Epithelial cell of prostate (primary cell): ENCODE results near the gene RMND5B.
"Not testable (repeated sequence)": the region's sequence is repeated elsewhere in the genome, so short reads cannot be mapped to it uniquely, and the experiment has no call there.

ENCODE experiments used
- DNase-seq: peaks from one replicate; pipeline ENCODE4 v3.0.0-alpha.2; 2011; ENCODE audit warnings: low read depth, low spot score
- H3K27ac ChIP-seq: fragments of 450-650 bp; 2 replicates; pipeline ENCODE4 v1.5.1; 2017; ENCODE audit warnings: mild to moderate bottlenecking

Gene RMND5B

DNA sequence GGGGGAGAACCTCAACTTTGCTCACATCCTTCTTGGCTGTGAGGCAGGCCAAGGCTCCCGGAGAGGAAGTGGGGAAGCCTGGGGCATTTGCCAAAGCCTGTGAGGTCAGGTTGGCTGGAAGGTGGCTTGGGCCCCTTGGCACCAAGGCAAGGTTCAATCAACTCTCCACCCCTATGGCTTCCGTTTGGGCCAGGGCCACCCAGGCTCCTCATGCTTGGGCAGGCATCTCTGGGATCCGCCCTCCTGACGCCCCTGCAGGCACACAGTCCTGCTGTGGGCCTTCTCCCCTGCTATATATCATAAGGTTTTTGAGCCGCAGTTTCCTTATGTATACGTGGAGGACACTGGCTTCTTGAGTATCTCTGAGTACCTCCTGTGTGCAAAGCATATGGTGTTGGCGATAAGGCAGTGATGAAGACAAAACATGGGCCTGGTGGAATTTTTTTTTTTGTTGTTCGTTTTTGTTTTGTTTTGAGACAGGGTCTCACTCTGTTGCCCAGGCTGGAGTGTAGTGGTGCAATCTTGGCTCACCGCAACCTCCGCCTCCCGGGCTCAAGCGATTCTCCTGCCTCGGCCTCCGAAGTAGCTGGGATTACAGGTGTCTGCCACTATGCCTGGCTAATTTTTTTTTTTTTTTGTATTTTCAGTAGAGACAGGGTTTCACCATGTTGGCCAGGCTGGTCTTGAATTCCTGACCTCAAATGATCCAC, 3.4 kb upstream of the RMND5B start:
- not testable (repeated sequence) for H3K27ac ChIP-seq, DNase-seq

DNA sequence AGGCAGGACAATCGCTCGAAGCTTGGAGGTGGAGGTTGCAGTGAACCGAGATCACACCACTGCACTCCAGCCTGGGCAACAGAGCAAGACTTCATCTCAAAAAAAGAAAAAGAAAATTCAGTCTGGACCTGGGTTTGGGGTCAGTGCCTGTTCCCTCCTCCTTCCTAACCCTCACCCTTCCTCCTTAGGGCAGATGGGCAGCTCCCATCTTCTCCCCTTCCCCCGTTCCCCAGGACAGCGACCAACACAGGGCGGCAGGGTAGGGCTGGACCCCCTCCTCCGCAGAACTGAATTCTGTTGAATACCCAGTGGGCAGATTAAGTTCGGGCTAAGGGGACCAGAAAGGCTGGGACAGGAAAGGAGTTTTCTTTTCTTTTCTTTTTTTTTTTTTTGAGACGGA, 1.5 kb upstream of the RMND5B start:
- H3K27ac ChIP-seq = no peak overlapping the region
- no peak for DNase-seq

DNA sequence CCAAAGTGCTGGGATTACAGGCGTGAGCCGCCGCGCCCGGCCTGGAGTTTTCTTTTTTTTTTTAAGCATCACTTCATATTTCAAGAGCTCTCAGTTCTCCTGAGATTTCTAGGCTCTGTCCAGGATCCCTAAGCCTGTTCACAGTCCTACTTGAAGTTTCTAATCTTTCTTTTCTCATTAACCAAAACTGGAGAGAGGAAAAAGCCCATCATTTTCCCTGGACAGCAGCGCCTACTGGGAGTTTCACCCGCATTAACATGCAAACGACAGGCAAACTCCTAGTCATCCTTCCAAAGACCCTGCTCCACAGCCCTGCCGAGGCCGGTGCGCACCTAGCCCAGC, 609 bp upstream of the RMND5B start:
- not testable (repeated sequence) for DNase-seq
- peak overlapping the region; percentile 84 for H3K27ac ChIP-seq

DNA sequence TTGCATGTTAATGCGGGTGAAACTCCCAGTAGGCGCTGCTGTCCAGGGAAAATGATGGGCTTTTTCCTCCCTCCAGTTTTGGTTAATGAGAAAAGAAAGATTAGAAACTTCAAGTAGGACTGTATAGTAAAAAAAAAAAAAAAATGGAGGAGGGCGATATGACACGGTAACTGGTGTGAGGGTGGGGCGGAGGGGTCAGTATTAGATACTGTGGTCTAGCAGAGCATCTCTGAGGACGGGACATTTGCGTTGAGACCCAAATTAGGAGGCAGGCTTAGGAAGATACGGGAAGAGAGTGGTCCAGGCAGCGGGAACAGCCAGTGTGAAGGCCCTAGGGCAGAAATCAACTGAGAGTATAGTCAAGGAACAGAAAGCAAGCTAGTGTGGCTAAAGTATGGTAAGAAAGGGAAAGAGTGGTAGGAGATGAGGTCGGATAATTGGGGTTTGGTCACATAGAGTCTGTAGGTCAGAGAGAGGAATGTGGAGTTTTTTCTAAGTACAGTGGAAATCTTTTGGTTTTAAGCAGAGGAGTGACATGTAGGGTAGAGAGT, 707 bp downstream of the RMND5B start:
- H3K27ac ChIP-seq = peak overlapping the region; percentile 84
- no peak for DNase-seq

DNA sequence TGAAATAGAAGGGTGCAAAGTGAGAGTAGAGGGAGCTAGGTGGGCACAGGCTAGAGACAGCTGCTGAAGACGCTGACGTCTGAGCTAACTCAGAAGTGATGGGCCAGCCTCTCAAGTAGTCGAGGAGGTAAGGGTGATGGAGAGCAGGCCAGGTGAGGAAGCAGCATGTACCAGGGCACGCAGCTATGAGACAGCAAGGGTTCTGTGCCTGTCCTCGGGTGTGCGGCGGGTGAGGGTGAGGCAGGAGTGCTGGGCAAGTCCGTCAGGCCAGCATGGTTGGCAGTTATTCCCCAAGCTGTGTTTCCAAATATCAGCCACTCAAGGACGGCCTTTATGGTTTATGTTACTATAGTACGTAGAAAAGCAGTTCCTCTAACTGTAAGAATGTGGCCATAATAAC, 6.2 kb downstream of the RMND5B start:
- DNase-seq = no peak
- H3K27ac ChIP-seq = no peak overlapping the region

DNA sequence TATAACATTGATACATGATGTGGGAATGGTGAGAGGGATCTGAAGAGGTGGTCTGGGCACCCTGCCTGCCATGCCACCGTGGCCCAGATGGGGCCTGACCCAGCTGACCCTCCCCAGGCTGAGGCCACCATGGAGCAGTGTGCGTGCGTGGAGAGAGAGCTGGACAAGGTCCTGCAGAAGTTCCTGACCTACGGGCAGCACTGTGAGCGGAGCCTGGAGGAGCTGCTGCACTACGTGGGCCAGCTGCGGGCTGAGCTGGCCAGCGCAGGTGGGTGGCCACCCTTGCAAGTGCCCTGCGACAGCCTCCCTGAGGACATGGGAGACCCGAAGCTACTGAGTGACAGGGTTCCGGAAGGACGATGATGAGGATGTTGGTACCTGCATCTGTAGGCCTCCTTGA, 7.2 kb downstream of the RMND5B start:
- no peak for DNase-seq
- no peak overlapping the region for H3K27ac ChIP-seq

DNA sequence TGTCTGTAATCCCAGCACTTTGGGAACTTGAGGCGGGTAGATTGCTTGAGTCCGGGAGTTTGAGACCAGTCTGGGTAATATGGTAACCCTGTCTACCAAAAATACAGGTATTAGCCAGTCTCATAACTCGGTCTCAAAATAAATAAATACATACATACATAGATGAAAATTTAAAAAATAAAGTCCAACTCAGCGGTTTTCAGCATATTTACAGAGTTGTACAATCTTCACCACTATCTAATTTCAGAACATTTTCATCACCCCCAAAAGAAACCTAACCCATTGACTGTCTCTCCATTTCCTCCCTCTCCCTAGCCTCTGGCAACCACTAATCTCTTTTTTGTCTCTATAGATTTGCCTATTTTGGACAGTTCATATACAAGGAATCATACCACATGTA, 10.7 kb downstream of the RMND5B start:
- H3K27ac ChIP-seq = no peak overlapping the region
- no peak for DNase-seq

DNA sequence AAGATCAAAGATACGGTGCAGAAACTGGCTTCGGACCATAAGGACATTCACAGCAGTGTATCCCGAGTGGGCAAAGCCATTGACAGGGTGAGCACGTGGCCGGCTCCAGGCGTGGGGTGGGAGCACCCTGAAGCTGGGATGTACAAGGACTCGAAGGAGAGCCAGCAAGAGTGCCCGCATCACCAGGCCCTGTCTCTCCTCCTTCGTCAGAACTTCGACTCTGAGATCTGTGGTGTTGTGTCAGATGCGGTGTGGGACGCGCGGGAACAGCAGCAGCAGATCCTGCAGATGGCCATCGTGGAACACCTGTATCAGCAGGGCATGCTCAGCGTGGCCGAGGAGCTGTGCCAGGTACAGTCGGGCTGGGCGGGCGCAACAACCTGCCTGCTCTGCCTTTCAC, 11.8 kb downstream of the RMND5B start:
- no peak overlapping the region for H3K27ac ChIP-seq
- no peak for DNase-seq

DNA sequence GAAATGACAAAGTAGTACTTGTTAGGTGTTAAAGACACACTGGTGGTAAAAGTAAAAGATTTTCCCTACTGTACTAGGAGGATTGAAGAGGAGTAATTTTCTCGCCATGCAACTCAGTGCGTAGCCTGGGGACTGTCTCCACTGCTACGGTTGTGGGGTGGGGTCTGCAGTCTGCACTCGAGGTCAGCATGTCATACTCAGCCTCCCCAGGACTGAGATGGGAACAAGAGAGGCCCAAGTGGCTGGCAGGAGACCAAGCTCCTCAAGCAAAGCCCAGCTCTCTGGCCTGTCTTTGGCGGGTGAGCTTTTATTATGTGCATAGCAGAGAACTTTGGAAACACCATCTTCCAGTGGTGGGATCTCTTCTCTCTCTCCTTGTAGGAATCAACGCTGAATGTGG, 12.4 kb downstream of the RMND5B start:
- no peak overlapping the region for H3K27ac ChIP-seq
- DNase-seq = no peak

DNA sequence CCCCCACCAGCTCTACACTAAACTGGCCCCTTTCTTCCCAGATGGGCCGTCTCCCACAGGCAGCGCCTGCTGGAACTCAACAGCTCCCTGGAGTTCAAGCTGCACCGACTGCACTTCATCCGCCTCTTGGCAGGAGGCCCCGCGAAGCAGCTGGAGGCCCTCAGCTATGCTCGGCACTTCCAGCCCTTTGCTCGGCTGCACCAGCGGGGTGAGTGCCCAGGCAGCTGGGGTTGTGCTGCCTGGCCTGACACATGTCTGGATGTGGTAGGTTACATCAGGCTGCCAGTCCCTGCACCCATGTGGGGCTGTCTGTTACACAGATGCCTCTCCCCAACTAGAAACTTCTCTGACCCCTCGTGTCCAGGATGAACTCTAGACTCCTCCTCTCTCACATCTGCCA, 13.1 kb downstream of the RMND5B start:
- H3K27ac ChIP-seq = no peak overlapping the region
- no peak for DNase-seq

DNA sequence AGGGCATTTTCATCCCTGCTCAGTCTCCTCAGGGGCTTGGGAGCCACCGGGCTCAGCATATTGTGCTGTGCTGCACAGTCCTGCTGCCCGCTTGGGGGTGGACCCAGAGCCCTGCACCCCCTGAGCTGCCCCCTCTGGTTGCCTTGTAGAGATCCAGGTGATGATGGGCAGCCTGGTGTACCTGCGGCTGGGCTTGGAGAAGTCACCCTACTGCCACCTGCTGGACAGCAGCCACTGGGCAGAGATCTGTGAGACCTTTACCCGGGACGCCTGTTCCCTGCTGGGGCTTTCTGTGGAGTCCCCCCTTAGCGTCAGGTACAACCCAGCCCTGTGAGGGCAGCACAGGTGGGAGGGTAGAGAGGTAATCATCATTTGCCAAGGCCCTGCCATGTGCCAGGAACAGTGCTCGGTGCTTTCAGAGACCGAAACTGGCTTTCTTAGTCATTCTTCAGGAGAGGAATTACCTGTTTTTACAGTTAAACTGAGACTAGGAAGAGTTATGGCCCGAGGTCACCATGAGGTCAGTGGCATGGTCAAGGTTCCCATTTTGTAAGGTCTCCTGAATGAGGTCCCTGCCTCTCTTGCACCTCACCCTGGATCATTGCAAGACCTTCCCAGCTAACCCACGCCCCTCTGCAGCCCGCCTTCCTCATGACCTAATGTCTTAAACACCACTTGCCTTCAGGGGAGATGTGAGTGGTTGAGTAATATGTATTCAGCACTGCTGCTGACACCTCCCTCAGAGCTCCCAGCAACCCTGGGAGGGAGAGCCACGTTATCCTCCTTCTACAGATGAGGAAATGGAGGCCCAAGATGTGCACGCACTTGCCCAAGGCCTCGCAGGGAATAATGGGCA, 15.4 kb downstream of the RMND5B start:
- peak overlapping the region; percentile 85 for H3K27ac ChIP-seq
- DNase-seq = peak; percentile 88

DNA sequence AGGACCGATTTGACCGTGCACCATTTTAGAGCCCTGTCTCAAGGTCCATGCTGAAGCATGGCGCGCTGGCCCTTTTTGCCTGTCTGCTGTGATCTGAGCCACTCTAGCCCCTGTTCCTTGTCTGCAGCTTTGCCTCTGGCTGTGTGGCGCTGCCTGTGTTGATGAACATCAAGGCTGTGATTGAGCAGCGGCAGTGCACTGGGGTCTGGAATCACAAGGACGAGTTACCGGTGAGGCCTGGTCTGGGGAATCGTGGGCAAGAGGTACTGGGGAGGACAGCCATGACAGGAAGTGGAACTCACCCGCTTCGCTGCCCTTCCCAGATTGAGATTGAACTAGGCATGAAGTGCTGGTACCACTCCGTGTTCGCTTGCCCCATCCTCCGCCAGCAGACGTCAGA, 16.6 kb downstream of the RMND5B start:
- H3K27ac ChIP-seq = peak overlapping the region; percentile 85
- DNase-seq = no peak

DNA sequence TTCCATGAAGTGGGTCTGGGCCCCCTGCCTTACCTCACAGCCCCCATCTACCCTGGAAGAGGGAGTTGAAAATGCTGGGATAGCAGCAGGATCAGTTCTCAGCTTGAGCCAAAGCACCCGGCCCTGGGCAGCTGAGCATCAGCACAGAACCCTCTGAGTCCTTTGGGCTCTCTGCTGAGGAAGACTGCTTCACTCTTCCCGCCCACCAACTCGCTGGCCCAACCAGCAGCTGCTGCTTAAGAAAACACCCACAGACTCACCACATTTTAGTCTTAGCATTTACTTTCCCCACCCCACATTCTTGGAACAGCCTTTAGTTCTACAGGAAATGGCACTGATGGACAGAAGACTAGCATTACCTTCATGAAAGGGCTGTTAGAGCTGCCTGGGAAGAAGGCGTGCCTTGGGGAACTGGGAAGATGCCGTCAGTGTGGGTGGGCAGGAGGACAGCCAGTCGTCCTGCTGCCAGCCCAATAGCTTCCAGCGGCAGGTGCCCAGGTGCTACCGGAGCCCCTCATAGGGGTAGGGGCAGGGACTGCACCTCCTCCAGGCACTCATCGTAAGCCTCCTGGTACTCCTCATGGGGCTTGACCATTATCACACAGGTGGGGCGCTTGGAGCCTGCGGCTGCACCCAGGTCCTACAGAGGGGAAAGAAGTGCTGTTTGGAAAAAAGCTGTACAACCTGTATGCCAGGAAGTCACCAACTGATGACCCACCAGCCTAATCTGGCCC, 18.6 kb downstream of the RMND5B start:
- no peak overlapping the region for H3K27ac ChIP-seq
- no peak for DNase-seq

DNA sequence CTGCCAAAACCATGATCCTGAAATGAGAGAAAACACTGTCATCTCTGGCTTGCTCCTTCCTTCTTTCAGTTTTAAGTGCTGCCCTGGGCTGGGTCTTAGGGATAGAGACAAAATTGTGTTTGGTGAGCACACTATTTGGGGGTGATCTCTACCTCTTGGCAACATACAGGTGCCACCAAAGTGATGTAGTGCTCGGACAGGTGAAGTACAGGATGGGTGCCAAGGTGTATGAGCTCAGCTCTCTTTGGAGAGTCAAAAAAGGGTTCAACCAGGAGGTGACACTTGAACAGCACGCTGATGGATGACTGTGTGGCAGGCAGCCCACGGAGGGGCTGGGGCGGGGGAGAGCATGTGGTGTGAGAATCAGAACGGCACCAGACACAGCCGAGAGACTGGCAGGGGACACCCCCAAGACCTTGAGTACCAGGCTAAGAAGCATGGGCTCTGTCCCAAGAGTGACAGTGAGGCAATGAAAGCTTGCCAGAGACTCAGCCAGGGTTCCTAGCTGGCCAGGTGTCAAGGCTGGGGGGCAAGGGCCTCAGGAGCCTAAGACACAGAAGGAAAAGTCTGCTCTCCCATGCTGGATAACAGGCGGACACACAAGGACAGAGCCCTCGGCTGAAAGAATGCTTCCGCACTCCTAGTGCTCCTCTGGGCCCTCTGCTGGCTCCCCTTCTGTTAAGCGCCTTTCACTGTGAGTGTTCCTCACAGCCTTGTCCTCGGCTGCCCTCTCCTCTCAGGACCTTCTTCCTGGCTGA, 20.3 kb downstream of the RMND5B start:
- no peak for DNase-seq
- H3K27ac ChIP-seq = no peak overlapping the region

DNA sequence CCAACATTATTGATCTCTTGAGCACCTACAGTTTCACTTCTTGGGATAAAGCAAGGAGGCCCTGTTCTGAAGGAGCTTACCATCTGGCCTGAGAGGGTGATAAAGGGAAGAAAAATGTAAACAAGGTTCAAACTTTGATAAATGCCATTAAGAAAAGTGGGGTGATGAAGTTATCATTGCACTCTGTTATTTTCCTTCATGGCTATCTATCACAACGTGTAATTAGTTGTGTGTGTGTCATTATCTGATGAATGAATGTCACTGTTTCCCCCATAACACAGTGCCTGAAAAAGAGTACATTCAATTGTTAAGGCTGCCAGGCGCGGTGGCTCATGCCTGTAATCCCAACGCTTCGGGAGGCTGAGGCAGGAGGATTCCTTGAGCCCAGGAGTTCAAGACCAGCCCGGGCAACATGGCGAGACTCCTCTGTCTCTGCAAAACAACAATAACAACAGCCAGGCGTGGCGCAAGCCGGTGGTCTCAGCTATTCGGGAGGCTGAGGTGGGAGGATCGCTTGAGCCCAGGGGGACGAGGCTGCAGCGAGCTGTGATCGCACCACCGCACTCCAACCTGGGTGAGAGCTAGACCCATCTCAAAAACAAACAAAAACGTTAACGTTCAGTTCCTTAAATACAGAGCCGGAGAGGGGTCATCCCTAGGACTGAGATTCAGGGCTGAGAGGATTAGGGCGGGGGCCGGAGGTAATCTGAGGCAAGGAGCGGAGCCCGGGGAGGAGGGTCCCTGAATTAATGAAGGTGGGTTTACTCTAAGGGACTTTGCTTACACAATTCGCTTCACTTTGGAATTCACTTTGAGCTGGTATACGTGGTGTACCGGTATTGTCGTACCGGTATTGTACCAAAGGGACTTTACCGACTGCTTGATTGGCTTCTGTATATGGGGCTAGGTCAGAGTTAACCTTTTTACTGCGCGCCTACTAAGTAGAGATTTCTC, 22.0 kb downstream of the RMND5B start:
- peak overlapping the region; percentile 53 for H3K27ac ChIP-seq
- DNase-seq = no peak

DNA sequence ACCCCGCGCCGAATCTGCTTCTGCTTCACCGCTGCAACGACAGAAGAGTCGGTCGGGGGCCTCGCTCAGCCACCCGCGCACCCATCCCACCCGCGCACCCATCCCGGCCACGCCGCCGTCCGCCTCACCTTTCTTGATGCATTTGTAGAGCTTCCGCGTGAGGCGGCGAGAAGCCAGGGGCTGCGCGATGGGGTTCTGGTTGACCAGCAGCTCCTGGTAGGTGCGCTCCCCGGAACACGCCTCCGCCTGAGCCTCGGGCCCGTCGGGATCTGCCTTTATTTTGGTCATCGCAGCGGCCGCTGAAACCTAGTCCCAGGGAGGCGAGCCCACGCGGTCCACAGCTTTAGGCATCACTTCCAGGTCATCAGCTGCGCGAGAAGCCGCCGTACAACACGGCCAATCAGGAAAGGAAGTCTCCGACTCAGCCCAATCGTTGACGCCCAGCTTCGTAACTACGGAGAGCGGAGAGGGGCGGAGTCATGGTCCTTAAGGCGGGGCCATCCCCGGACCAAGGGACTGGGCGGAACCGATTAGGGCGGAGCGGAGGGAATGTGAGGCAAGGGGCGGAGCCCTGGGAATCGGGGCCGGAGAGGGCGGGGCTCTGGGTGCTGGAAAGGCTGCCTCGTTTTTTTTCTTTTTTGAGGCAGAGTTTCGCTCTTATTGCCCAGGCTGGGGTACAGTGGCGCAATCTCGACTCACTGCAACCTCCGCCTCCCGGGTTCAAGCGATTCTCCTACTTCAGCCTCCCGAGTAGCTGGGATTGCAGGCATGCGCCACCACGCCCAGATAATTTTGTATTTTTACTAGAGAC, 22.9 kb downstream of the RMND5B start, which contains the start of gene NHP2:
TSS of gene NHP2 (minus strand) at position 356 of the 811 bp plus-strand sequence. CDS start at position 288, 68 bp downstream.
- peak within 1 kb of the TSS; percentile 53 for H3K27ac ChIP-seq
- peak; percentile 94 for DNase-seq

DNA sequence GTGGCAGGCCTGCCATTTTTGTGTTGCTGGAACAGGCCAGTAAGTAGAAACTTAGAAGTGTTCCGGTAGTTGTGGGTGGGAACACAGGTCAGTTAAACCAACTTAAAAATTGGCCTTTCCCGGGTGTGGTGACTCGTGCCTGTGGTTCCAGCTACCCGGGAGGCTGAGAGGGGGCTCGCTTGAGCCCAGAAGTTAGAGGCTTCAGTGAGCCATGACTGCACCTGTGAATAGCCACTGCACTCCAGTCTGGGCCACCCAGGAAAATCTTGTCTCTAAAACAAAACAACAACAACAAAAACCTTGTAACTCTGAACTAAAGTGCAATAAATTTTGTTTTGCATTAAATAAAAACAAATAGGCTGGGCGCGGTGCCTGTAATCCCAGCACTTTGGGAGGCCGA, 24.3 kb downstream of the RMND5B start:
- DNase-seq = no peak
- H3K27ac ChIP-seq = no peak overlapping the region

DNA sequence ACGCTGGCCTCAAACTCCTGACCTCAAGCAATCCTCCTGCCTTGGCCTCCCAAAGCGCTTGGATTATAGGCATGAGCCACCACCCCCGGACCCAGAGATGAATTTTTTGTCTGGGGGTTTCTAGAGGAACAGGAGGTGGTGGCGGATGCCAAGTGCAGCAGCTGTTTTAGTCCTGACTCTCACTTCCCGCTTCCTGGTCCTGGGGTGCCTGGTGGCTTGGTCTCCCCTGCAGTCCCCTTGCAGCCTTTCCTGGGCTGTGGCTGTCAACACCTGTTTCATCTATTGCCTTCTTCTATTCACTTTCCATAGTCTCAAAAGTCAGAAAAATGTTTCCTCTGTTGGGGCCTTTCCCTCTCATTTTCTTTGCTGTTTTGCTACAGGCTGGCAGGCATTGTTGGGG, 29.4 kb downstream of the RMND5B start:
- H3K27ac ChIP-seq = no peak overlapping the region
- no peak for DNase-seq
